GM12878 (cell line): ENCODE results near the gene NTM. TPM values are rescaled to one million over a fixed set of nuclear protein-coding genes. Genes with fewer than 3 reads are reported as not detected.

Source experiments
- ATAC-seq: fragments of 200-7000 bp; cut with Tn5 transposase; 3 replicates; pipeline ENCODE4 v1.9.1; 2020; ENCODE audit warnings: mild to moderate bottlenecking, moderate library complexity
- BruUV-seq: library from RNA; stranded (reverse); fragments of 400-500 nt; replicated peaks from 2 replicates; lab custom pipeline; 2021; lab: Mats Ljungman, UMichigan
- CTCF ChIA-PET: fragments of 300-600 bp; sonication (Branson Sonifier 250); formaldehyde crosslinking; extraction: SDS; loops from one replicate; lab custom pipeline; 2021; ENCODE audit warnings: inconsistent platforms; lab: Yijun Ruan, JAX
- POLR2A ChIA-PET: fragments of 350-600 bp; formaldehyde crosslinking; extraction: SDS; loops from one replicate; lab custom pipeline; 2021; ENCODE audit warnings: inconsistent platforms; lab: Charles Lee
- RAD21 ChIA-PET: fragments of 300-600 bp; sonication (Branson Sonifier 250); formaldehyde crosslinking; loops from one replicate; lab custom pipeline; 2023; ENCODE audit warnings: antibody characterized with exemption; ENCODE audit not compliant: unreplicated experiment; lab: Charles Lee
- SMC1A ChIA-PET: fragments of 300-600 bp; sonication (Branson Sonifier 250); formaldehyde crosslinking; loops from one replicate; lab custom pipeline; 2023; ENCODE audit not compliant: unreplicated experiment, uncharacterized antibody; lab: Charles Lee
- DNase-seq: peaks from one replicate; pipeline ENCODE4 v3.0.0-alpha.2; 2011; ENCODE audit warnings: low read depth, low spot score
- FAIRE-seq: peaks from 3 replicates; lab custom pipeline; 2011; peaks lifted over from hg19 to GRCh38; lab: Jason Lieb, UNC
- H2AFZ ChIP-seq: 2 replicates; pipeline ENCODE4 v1.6.0; 2011; ENCODE audit warnings: low read depth, low read length, control low read depth; ENCODE audit not compliant: control insufficient read depth
- H3K27ac ChIP-seq: 2 replicates; pipeline ENCODE4 v1.5.1; 2011; ENCODE audit warnings: control low read depth; ENCODE audit not compliant: control insufficient read depth, insufficient read depth
- H3K27me3 ChIP-seq, 2 experiments: replicated peaks in 1 of 2; 2 replicates each; pipeline versions ENCODE4 v1.6.0 to v1.6.1; 2011; ENCODE audit warnings: low read length in 1 of 2; ENCODE audit not compliant: control insufficient read depth in 2 of 2, insufficient read depth in 2 of 2
- H3K36me3 ChIP-seq, 2 experiments: 2 replicates each; pipeline ENCODE4 v1.5.1; 2011; ENCODE audit warnings: low read length in 1 of 2; ENCODE audit not compliant: control insufficient read depth in 2 of 2, insufficient read depth in 2 of 2
- H3K4me1 ChIP-seq: 2 replicates; pipeline ENCODE4 v1.6.1; 2011; ENCODE audit warnings: mild to moderate bottlenecking, low read length, moderate library complexity, mixed read lengths; ENCODE audit not compliant: control insufficient read depth, insufficient read depth
- H3K4me2 ChIP-seq: 2 replicates; pipeline ENCODE4 v1.6.0; 2011; ENCODE audit warnings: control low read depth; ENCODE audit not compliant: control insufficient read depth, insufficient read depth
- H3K4me3 ChIP-seq: fragments of 200-600 bp; sonication (generic); 2 replicates; pipeline ENCODE4 v1.5.1; 2016
- H3K79me2 ChIP-seq: 2 replicates; pipeline ENCODE4 v1.6.0; 2011; ENCODE audit warnings: low read length; ENCODE audit not compliant: control insufficient read depth, insufficient read depth
- H3K9ac ChIP-seq: 2 replicates; pipeline ENCODE4 v1.8.0; 2011; ENCODE audit warnings: low read length, control low read depth, mixed read lengths; ENCODE audit not compliant: control insufficient read depth, insufficient read depth
- H3K9me3 ChIP-seq: replicated peaks from 3 replicates; pipeline ENCODE4 v1.5.1; 2011; ENCODE audit warnings: mild to moderate bottlenecking, low read length; ENCODE audit not compliant: control insufficient read depth, insufficient read depth
- H4K20me1 ChIP-seq: 2 replicates; pipeline ENCODE4 v1.6.0; 2011; ENCODE audit not compliant: control insufficient read depth, insufficient read depth
- EZH2 ChIP-seq: IDR thresholded peaks from 2 replicates; pipeline ENCODE4 v1.6.1; 2012; ENCODE audit warnings: low read depth, mild to moderate bottlenecking, control low read depth, inconsistent platforms, low read length, borderline replicate concordance; ENCODE audit not compliant: control insufficient read depth
- GATAD2B ChIP-seq: fragments of 450-650 bp; conservative IDR thresholded peaks from 2 replicates; pipeline ENCODE4 v1.6.1; 2017; ENCODE audit warnings: low read depth, mild to moderate bottlenecking, moderate library complexity
- IKZF2 ChIP-seq, 2 experiments: fragments of 450-650 bp; IDR thresholded peaks; 2 replicates each; pipeline ENCODE4 v1.6.1; 2017; ENCODE audit warnings: mild to moderate bottlenecking in 2 of 2, moderate library complexity in 2 of 2
- JUNB ChIP-seq: IDR thresholded peaks from 2 replicates; pipeline ENCODE4 v1.6.1; 2016; ENCODE audit warnings: antibody characterized with exemption, mild to moderate bottlenecking
- NFYA ChIP-seq: IDR thresholded peaks from 2 replicates; pipeline ENCODE4 v1.6.1; 2011; ENCODE audit warnings: low read depth, mild to moderate bottlenecking, low read length, improper control_type of control experiment, borderline replicate concordance
- NFYB ChIP-seq: IDR thresholded peaks from 2 replicates; pipeline ENCODE4 v1.6.1; 2011; ENCODE audit warnings: low read depth, mild to moderate bottlenecking, low read length, improper control_type of control experiment, moderate library complexity; ENCODE audit not compliant: insufficient read depth
- PKNOX1 ChIP-seq: fragments of 450-650 bp; IDR thresholded peaks from 2 replicates; pipeline ENCODE4 v1.6.1; 2016; ENCODE audit warnings: mild to moderate bottlenecking
- RELA ChIP-seq: fragments of 450-650 bp; IDR thresholded peaks from 2 replicates; pipeline ENCODE4 v1.8.0; 2014; ENCODE audit warnings: borderline replicate concordance; ENCODE audit not compliant: partially characterized antibody
- SMAD5 ChIP-seq: IDR thresholded peaks from 2 replicates; pipeline ENCODE4 v1.6.1; 2016; ENCODE audit warnings: antibody characterized with exemption, low read depth
- SPI1 ChIP-seq: IDR thresholded peaks from 2 replicates; pipeline ENCODE4 v1.6.1; 2011; ENCODE audit warnings: low read depth, mild to moderate bottlenecking, low read length, moderate library complexity, borderline replicate concordance; ENCODE audit not compliant: insufficient read depth
- TCF12 ChIP-seq: IDR thresholded peaks from 2 replicates; pipeline ENCODE4 v1.6.1; 2011; ENCODE audit warnings: low read depth, mild to moderate bottlenecking, low read length
- WGBS: methylation state at CpG from one replicate; pipeline ENCODE4 v1.1.6; 2016; ENCODE audit warnings: low lambda C conversion rate; ENCODE audit not compliant: insufficient replicate concordance, insufficient coverage; ENCODE audit errors: missing lambda C conversion rate; 5-methylcytosine and 5-hydroxymethylcytosine counted together
- in situ Hi-C: fragments of 300-500 bp; cut with MboI; formaldehyde crosslinking; loops from 9 replicates; pipeline ENCODE4 v1.14.3; 2018; ENCODE audit warnings: mixed read lengths
- intact Hi-C: fragments of 100-400 bp; cut with micrococcal nuclease; formaldehyde crosslinking; loops from one replicate; pipeline ENCODE4 v1.14.2; 2022; ENCODE audit not compliant: unreplicated experiment
- polyA plus RNA-seq, 11 experiments: library from polyadenylated mRNA; depleted of rRNA in 4 of 11; unstranded in 6 of 11; stranded (reverse) in 5 of 11; fragments of >200 nt; fragmentation: Nextera tagmentation in 4 of 11; fragmentation: Illumina TruSeq in 1 of 11; extraction: Ambion mirVana in 4 of 11; extraction: Trizol in 1 of 11; gene quantifications; 1 replicate in 1 of 11; 2 replicates in 10 of 11; pipeline versions ENCODE4 v1.2.1 to v1.2.3, GENCODE V29; 2011 to 2016; ENCODE audit warnings: inconsistent platforms in 2 of 11, missing spikeins in 2 of 11, low read depth in 1 of 11
- total RNA-seq, 4 experiments: library from RNA; depleted of rRNA in 3 of 4; stranded (reverse); fragments of >200 nt in 3 of 4; fragmentation: Illumina TruSeq in 1 of 4; extraction: Trizol in 1 of 4; gene quantifications; 2 replicates each; pipeline versions ENCODE4 v1.2.1 to v1.2.3, GENCODE V29; 2013 to 2021

The NTM gene
- total and polyA plus RNA-seq, 10 of the 15 experiments (the other 5 are each of a cell fraction or from before 2014, with no cell fraction given): not detected

- ChIA-PET CTCF (no interaction called here), RAD21 (no interaction called here), POLR2A (no interaction called here), SMC1A (no interaction called here)
- Histone ChIP-seq H3K27ac (no peak overlapping the region), H3K4me1 (peaks cover 8% of the 10 kb centered on the region; the same call in 1 of the 2 replicates), H4K20me1 (no peaks in the 10 kb centered on the region), H2AFZ (no peak overlapping the region), H3K79me2 (no peaks in the 10 kb centered on the region), H3K4me2 (no peak overlapping the region), H3K9ac (no peak overlapping the region), H3K27me3 (no peaks in the 10 kb centered on the region; a peak in 1 of 4 replicates), H3K36me3 (no peaks in the 10 kb centered on the region), H3K4me3 (no peak overlapping the region), H3K9me3 (no peaks in the 10 kb centered on the region)
- no TSS peak for BruUV-seq
- in situ Hi-C loops (no loop called here), intact Hi-C loops (no loop called here)
- no peak for FAIRE-seq
- TF ChIP-seq SPI1: peak; percentile 79; the same call in 1 of the 2 replicates
- no peak for TF ChIP-seq JUNB
- peak; percentile 85 for ATAC-seq
- DNase-seq: no peak
- 41% methylated on average over 11 of the region's 11 CpGs for WGBS
These were observed 558.6 kb downstream of the NTM start for GRCh38 chr11:131928992-131929391.

- Histone ChIP-seq H3K4me3 (no peak overlapping the region), H3K9ac (no peak overlapping the region), H3K4me2 (no peak overlapping the region), H3K9me3 (no peaks in the 10 kb centered on the region), H3K27me3 (peaks cover 0 to 4% of the 10 kb centered on the region in 2 experiments; a peak in 2 of 4 replicates), H4K20me1 (no peaks in the 10 kb centered on the region), H3K4me1 (no peaks in the 10 kb centered on the region; the same call in 1 of the 2 replicates), H3K79me2 (no peaks in the 10 kb centered on the region), H3K36me3 (no peaks in the 10 kb centered on the region), H2AFZ (no peak overlapping the region), H3K27ac (no peak overlapping the region)
- WGBS: 27% methylated on average over 13 of the region's 13 CpGs
- FAIRE-seq (no peak), ATAC-seq (peak; percentile 63), DNase-seq (no peak)
- ChIA-PET CTCF (interaction anchor here (1.0 kb wide), 1 partner anchor 48 kb away, joined by 3 read pairs; no protein-coding TSS in a partner anchor), RAD21 (no interaction called here), POLR2A (no interaction called here), SMC1A (interaction anchor here (0.7 to 1.3 kb wide), 2 partner anchors 15 to 161 kb away, joined by 3 to 4 read pairs; no protein-coding TSS in a partner anchor)
- intact Hi-C loops: no loop called here
- in situ Hi-C loops: no loop called here
- no TSS peak for BruUV-seq
- no peak for TF ChIP-seq IKZF2 (IDR thresholded peaks at IDR 0.05)
- no peak for TF ChIP-seq RELA
- no peak for TF ChIP-seq SPI1
- TF ChIP-seq NFYB: no peak
- TF ChIP-seq GATAD2B: no peak
- TF ChIP-seq EZH2: no peak
- TF ChIP-seq SMAD5: no peak
- no peak for TF ChIP-seq TCF12
- TF ChIP-seq PKNOX1: no peak
- no peak for TF ChIP-seq NFYA
These were observed 562.3 kb downstream of the NTM start for GRCh38 chr11:131932584-131933325.
